Measurements from ENCODE around the gene PRR5L.

The PRR5L gene

GRCh38 chr11:36295926-36296325 is at the start of gene PRR5L:
PRR5L (plus strand) TSS chr11:36296288; CDS start chr11:36401122, 104,834 bp downstream.
- DNase-seq = no peak

GRCh38 chr11:36247493-36247892 is 48.6 kb upstream of the PRR5L start:
- no peak for DNase-seq

- no peak for DNase-seq
Measured at GRCh38 chr11:36248436-36248835, 47.7 kb upstream of the PRR5L start.

- no peak for DNase-seq
Measured at GRCh38 chr11:36249246-36249645, 46.8 kb upstream of the PRR5L start.

- no peak for DNase-seq
Measured at GRCh38 chr11:36251823-36252222, 44.3 kb upstream of the PRR5L start.

GRCh38 chr11:36253238-36253637 is 42.9 kb upstream of the PRR5L start:
- DNase-seq = no peak

GRCh38 chr11:36254713-36255112 is 41.4 kb upstream of the PRR5L start:
- DNase-seq = no peak

GRCh38 chr11:36257351-36257750 is 38.7 kb upstream of the PRR5L start:
- DNase-seq = no peak

GRCh38 chr11:36258730-36259360 is 37.2 kb upstream of the PRR5L start:
- no peak for DNase-seq

GRCh38 chr11:36261094-36261493 is 35.0 kb upstream of the PRR5L start:
- no peak for DNase-seq

- DNase-seq = no peak
Measured at GRCh38 chr11:36264011-36264972, 31.8 kb upstream of the PRR5L start.

GRCh38 chr11:36264973-36265344 is 31.1 kb upstream of the PRR5L start:
- DNase-seq = no peak

GRCh38 chr11:36265793-36266628 is 30.1 kb upstream of the PRR5L start:
- no peak for DNase-seq

GRCh38 chr11:36266767-36267166 is 29.3 kb upstream of the PRR5L start:
- no peak for DNase-seq

- no peak for DNase-seq
Measured at GRCh38 chr11:36268337-36268985, 27.6 kb upstream of the PRR5L start.

- DNase-seq = no peak
Measured at GRCh38 chr11:36270701-36271100, 25.4 kb upstream of the PRR5L start.

- DNase-seq = no peak
Measured at GRCh38 chr11:36271794-36272407, 24.2 kb upstream of the PRR5L start.

GRCh38 chr11:36273110-36273509 is 23.0 kb upstream of the PRR5L start:
- DNase-seq = peak; percentile 39

- DNase-seq = no peak
Measured at GRCh38 chr11:36274414-36274813, 21.7 kb upstream of the PRR5L start.

- DNase-seq = no peak
Measured at GRCh38 chr11:36278531-36279282, 17.4 kb upstream of the PRR5L start.

GRCh38 chr11:36280531-36280930 is 15.6 kb upstream of the PRR5L start:
- no peak for DNase-seq

- no peak for DNase-seq
Measured at GRCh38 chr11:36281850-36282249, 14.2 kb upstream of the PRR5L start.

Measured in NCI-H510A (cell line).